Measurements from ENCODE around the gene CELF5. TPM values are rescaled to one million over a fixed set of nuclear protein-coding genes. Genes with fewer than 3 reads are reported as not detected.

The CELF5 gene
- total RNA-seq, 6 experiments from 2014 or later = 0.07 to 1.6 (median 0.34) TPM

DNA sequence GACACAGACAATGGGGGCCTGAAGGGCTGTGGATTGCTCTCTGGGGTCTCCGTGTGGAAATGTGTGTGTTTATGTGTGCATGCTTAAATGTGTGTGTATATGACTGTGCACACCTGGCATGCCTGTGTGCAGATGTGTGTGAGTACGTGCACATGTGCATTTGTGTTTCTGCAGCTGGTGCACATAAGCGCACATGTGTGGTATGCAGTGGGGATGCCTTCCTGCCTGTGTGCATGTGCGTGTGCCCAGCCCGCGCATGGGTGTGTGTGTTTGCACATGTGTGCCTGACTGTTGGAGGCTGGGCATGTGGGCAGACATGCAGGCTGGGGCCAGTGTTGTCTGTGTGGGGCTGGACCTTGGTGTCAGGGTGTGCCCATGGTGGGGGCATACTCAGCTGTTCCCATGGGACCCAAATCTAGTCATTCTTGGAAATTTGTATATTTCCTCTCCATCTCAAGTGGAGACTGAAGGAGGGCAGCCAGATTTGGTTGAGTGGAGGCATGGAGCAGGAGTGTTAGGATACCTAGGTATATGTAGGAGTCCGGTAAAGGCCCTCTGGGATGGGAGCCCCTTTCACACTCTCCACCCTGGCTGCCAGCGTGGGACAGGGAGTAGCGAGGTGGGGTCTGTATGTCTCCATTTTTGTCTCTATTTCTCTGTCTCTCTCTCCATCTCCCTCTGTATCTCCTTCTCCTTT lies 49.9 kb downstream of the CELF5 start:
- Histone ChIP-seq H3K4me1 (no peaks in the 10 kb centered on the region), H3K27me3 (peaks cover 0 to 8% of the 10 kb centered on the region in 2 donors), H3K36me3 (no peaks in the 10 kb centered on the region), H3K9me3 (no peaks in the 10 kb centered on the region), H3K27ac (no peak overlapping the region), H3K4me3 (no peak overlapping the region)
- TF ChIP-seq POLR2A (IDR thresholded peaks at IDR 0.05) = no peak
- TF ChIP-seq CTCF (IDR thresholded peaks at IDR 0.05) = no peak
- intact Hi-C loops (cut with DNase I) = no loop called here
- no peak for ATAC-seq
- DNase-seq = no peak
- 70% methylated on average over 2 of the region's 9 CpGs for WGBS (ENCODE audit: insufficient coverage, low coverage, low lambda C conversion rate, missing lambda C conversion rate)

DNA sequence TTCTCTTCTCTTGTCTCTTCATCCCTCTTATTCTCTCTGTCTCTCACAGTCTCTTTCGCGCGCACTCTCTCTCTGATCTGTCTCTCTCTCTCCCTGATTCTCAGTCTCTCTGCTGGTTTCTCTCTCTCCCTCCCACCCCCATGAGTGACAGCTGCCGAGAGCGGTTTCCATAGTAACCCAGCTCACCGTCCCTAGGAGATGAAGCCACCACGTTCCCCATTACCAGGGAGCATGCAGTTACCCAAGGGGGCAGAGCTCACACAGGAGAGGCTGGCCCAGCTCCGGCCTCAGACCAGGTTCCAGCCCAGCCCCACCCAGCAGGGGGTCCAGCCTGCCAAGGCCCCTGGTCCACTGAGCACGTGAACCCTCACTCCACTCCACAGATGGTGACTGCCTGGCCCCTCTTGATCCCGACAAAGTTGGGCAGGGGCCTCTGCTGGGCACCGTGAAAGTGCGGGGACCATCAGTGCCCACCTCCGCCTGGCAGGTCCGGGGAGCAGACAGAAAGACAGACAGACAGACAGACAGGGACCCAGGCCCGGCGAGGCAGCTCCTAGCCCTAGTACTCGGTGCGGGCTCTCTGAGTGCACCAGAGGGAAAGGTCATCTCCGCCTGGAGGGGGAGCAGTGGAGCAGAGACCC lies 50.6 kb downstream of the CELF5 start:
- Histone ChIP-seq H3K4me1 (no peaks in the 10 kb centered on the region), H3K27me3 (peaks cover 0 to under 1% of the 10 kb centered on the region in 2 donors), H3K36me3 (no peaks in the 10 kb centered on the region), H3K27ac (no peak overlapping the region), H3K9me3 (no peaks in the 10 kb centered on the region), H3K4me3 (peak overlapping the region in 2 of 3 donors; percentile 23 to 31)
- WGBS (ENCODE audit: insufficient coverage, low coverage, low lambda C conversion rate, missing lambda C conversion rate) = 21% methylated on average over 8 of the region's 19 CpGs
- peak in 2 of 4 donors; percentile 15 to 23 for TF ChIP-seq CTCF (IDR thresholded peaks at IDR 0.05)
- no peak for TF ChIP-seq POLR2A (IDR thresholded peaks at IDR 0.05)
- ATAC-seq (peak in 3 of 4 donors; percentile 5 to 27 (median 18)), DNase-seq (no peak)
- intact Hi-C loops (cut with DNase I) = no loop called here

DNA sequence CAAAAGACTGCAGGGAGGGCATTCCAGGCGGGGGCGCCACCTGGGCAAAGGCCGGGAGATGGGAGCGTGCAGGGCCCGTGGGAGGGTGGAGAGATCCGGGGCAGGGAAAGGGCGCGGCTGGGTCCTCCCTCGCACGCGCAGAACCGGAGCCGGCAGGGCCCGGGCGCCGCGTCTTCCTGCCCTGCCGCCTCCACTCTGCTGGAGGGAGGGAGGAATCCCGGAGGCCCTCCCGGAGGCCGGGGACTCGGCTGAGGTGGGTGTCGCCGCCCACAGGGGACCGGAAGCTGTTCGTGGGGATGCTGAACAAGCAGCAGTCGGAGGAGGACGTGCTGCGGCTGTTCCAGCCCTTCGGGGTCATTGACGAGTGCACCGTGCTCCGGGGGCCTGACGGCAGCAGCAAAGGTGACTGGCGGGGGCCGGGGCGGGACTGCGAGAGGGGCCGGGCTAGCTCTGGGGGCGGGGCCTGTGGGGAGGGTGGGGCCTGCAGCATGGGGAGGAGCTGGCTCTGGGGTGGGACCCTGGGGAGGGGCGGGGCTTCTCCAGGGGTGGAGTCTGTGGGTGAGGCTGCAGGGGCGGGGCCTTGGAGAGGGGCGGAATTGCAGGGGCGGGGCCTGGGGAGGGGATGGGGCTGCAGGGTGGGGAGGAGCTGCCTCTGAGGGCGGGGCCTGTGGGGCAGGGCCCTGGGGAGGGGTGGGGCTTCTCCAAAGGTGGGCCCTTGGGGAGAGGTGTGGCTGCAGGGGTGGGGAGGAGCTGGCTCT lies 51.3 kb downstream of the CELF5 start:
- peak; percentile 77 to 90 (median 83) for ATAC-seq
- H3K9me3 ChIP-seq = no peaks in the 10 kb centered on the region
- H3K4me1 ChIP-seq = no peaks in the 10 kb centered on the region
- no peaks in the 10 kb centered on the region for H3K27me3 ChIP-seq
- intact Hi-C loops (cut with DNase I) = no loop called here
- no peak overlapping the region for H3K27ac ChIP-seq
- TF ChIP-seq CTCF (IDR thresholded peaks at IDR 0.05) = peak in 1 of 4 donors; percentile 26
- TF ChIP-seq POLR2A (IDR thresholded peaks at IDR 0.05) = no peak
- H3K36me3 ChIP-seq = no peaks in the 10 kb centered on the region
- peak; percentile 66 to 79 (median 73) for DNase-seq
- peak overlapping the region in 2 of 3 donors; percentile 23 to 31 for H3K4me3 ChIP-seq
- WGBS (ENCODE audit: insufficient coverage, low coverage, low lambda C conversion rate, missing lambda C conversion rate) = 3% methylated on average over 21 of the region's 45 CpGs

DNA sequence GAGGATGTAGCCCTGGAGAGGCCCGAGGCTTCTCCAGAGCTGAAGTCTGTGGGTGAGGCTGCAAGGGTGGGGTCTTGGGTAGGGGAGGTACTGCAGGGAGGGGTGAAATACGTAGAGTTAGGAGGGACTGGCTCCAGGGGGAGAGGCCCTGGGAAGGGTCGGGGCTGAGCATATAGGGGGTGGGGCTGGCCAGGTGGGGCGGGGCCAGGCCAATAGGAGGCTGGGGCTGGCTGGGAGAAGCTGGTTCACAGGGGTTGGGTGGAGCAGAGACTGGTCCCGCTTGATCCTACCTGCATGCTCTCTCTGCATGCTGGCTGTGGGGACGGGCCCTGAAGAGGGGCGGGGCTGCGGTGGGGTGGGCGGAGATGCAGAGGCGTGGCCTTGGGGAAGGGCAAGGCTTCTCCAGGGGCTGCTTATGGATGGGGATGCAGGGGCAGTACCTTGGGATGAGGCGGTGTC lies 51.9 kb downstream of the CELF5 start:
- ATAC-seq (peak in 3 of 4 donors; percentile 4 to 33 (median 10)), DNase-seq (no peak)
- intact Hi-C loops (cut with DNase I) = no loop called here
- Histone ChIP-seq H3K27me3 (no peaks in the 10 kb centered on the region), H3K27ac (no peak overlapping the region), H3K4me3 (no peak overlapping the region), H3K9me3 (no peaks in the 10 kb centered on the region), H3K4me1 (no peaks in the 10 kb centered on the region), H3K36me3 (no peaks in the 10 kb centered on the region)
- WGBS (ENCODE audit: insufficient coverage, low coverage, low lambda C conversion rate, missing lambda C conversion rate) = 0% methylated on average over 3 of the region's 11 CpGs
- TF ChIP-seq POLR2A (IDR thresholded peaks at IDR 0.05) (no peak), CTCF (IDR thresholded peaks at IDR 0.05) (no peak)

Data from right lobe of liver (tissue), 6 donors.